GM23338 (cell line): ENCODE measurements around the gene NEK6. TPM values are rescaled to one million over a fixed set of nuclear protein-coding genes. Genes with fewer than 3 reads are reported as not detected.

Source experiments
- ATAC-seq: fragments of 200-7000 bp; cut with Tn5 transposase; 3 replicates; pipeline ENCODE4 v1.9.1; 2020
- DNase-seq: peaks from one replicate; pipeline ENCODE4 v3.0.0-alpha.2; 2015; ENCODE audit warnings: low spot score
- H2AFZ ChIP-seq: fragments of 200-600 bp; sonication (generic); 2 replicates; pipeline ENCODE4 v1.8.0; 2016; ENCODE audit warnings: antibody characterized with exemption, mild to moderate bottlenecking, moderate library complexity
- H3F3A ChIP-seq: fragments of 200-600 bp; sonication (generic); replicated peaks from 2 replicates; pipeline ENCODE4 v1.8.0; 2017; ENCODE audit warnings: antibody characterized with exemption, mixed run types, low read depth
- H3K27ac ChIP-seq: fragments of 200-600 bp; sonication (generic); 2 replicates; pipeline ENCODE4 v1.6.1; 2016; ENCODE audit warnings: low read depth
- H3K27me3 ChIP-seq: fragments of 200-600 bp; sonication (generic); 2 replicates; pipeline ENCODE4 v1.8.0; 2016; ENCODE audit warnings: mild to moderate bottlenecking, mixed run types, moderate library complexity; ENCODE audit not compliant: insufficient read depth
- H3K36me3 ChIP-seq: fragments of 200-600 bp; sonication (generic); 2 replicates; pipeline ENCODE4 v1.8.0; 2016; ENCODE audit warnings: mild to moderate bottlenecking; ENCODE audit not compliant: insufficient read depth
- H3K4me1 ChIP-seq: fragments of 200-600 bp; sonication (generic); 2 replicates; pipeline ENCODE4 v1.8.0; 2016; ENCODE audit warnings: mild to moderate bottlenecking, moderate library complexity; ENCODE audit not compliant: insufficient read depth
- H3K4me2 ChIP-seq: fragments of 200-600 bp; sonication (generic); 2 replicates; pipeline ENCODE4 v1.7.1; 2017; ENCODE audit warnings: mixed run types
- H3K4me3 ChIP-seq: fragments of 200-600 bp; sonication (generic); 2 replicates; pipeline ENCODE4 v1.6.1; 2016; ENCODE audit warnings: mixed run types
- H3K79me2 ChIP-seq: fragments of 200-600 bp; sonication (generic); replicated peaks from 2 replicates; pipeline ENCODE4 v1.8.0; 2017; ENCODE audit warnings: mild to moderate bottlenecking; ENCODE audit not compliant: insufficient read depth
- H3K9me2 ChIP-seq: fragments of 200-600 bp; sonication (generic); 2 replicates; pipeline ENCODE4 v1.8.0; 2017; ENCODE audit not compliant: insufficient read depth
- H4K20me1 ChIP-seq: fragments of 200-600 bp; sonication (generic); replicated peaks from 2 replicates; pipeline ENCODE4 v1.8.0; 2017; ENCODE audit warnings: mild to moderate bottlenecking; ENCODE audit not compliant: insufficient read depth
- H3K27ac Mint-ChIP-seq: 2 replicates; pipeline ENCODE4 v1.8.0; 2020; ENCODE audit warnings: inconsistent platforms, mild to moderate bottlenecking, moderate library complexity, mixed read lengths
- H3K27me3 Mint-ChIP-seq: 3 replicates; pipeline ENCODE4 v1.8.0; 2022; ENCODE audit warnings: low read depth, mild to moderate bottlenecking, moderate library complexity, mixed read lengths, inconsistent platforms; ENCODE audit not compliant: insufficient read depth, poor library complexity
- H3K36me3 Mint-ChIP-seq: 3 replicates; pipeline ENCODE4 v1.8.0; 2021; ENCODE audit warnings: low read depth, mild to moderate bottlenecking, inconsistent platforms, moderate library complexity, mixed read lengths
- H3K4me1 Mint-ChIP-seq: 3 replicates; pipeline ENCODE4 v1.8.0; 2020; ENCODE audit warnings: mild to moderate bottlenecking, inconsistent platforms, mixed read lengths
- H3K4me3 Mint-ChIP-seq: 3 replicates; pipeline ENCODE4 v1.8.0; 2021; ENCODE audit warnings: moderate library complexity, mild to moderate bottlenecking, inconsistent platforms, mixed read lengths
- H3K9me3 Mint-ChIP-seq: 3 replicates; pipeline ENCODE4 v1.8.0; 2020; ENCODE audit warnings: moderate library complexity, mild to moderate bottlenecking, inconsistent platforms, mixed read lengths
- CREB1 ChIP-seq: fragments of 250-450 bp; sonication (Bioruptor Pico); IDR thresholded peaks from 2 replicates; pipeline ENCODE4 v1.5.0; 2020; ENCODE audit warnings: low read depth, mild to moderate bottlenecking, moderate library complexity
- CTCF ChIP-seq, 2 experiments: fragments of 200-600 bp in 1 of 2; sonication (generic) in 1 of 2; conservative IDR thresholded peaks; 2 replicates each; pipeline versions ENCODE4 v1.5.1 to v1.6.1; 2016 to 2017; ENCODE audit warnings: antibody characterized with exemption in 2 of 2, low read depth in 2 of 2, mild to moderate bottlenecking in 2 of 2, moderate library complexity in 1 of 2
- ETS1 ChIP-seq: IDR thresholded peaks from 2 replicates; pipeline ENCODE4 v1.6.1; 2016; ENCODE audit warnings: antibody characterized with exemption
- EZH2 ChIP-seq: fragments of 200-600 bp; sonication (generic); IDR thresholded peaks from one replicate; pipeline ENCODE4 v1.8.0; 2017; ENCODE audit warnings: antibody characterized with exemption, mild to moderate bottlenecking, low read depth; ENCODE audit not compliant: unreplicated experiment
- JUNB ChIP-seq: IDR thresholded peaks from one replicate; pipeline ENCODE4 v1.6.1; 2016; ENCODE audit warnings: antibody characterized with exemption; ENCODE audit not compliant: unreplicated experiment
- POLR2AphosphoS5 ChIP-seq: IDR thresholded peaks from 2 replicates; pipeline ENCODE4 v1.6.1; 2016; ENCODE audit warnings: antibody characterized with exemption, low read depth
- REST ChIP-seq: IDR thresholded peaks from one replicate; pipeline ENCODE4 v1.6.1; 2018; ENCODE audit warnings: antibody characterized with exemption; ENCODE audit not compliant: unreplicated experiment
- STAT1 ChIP-seq: IDR thresholded peaks from one replicate; pipeline ENCODE4 v1.6.1; 2016; ENCODE audit warnings: antibody characterized with exemption; ENCODE audit not compliant: unreplicated experiment
- ZNF114 ChIP-seq: fragments of 250-450 bp; sonication (Bioruptor Pico); IDR thresholded peaks from 2 replicates; pipeline ENCODE4 v1.5.0; 2020; ENCODE audit warnings: mild to moderate bottlenecking, moderate library complexity
- ZNF331 ChIP-seq: fragments of 250-450 bp; sonication (Bioruptor Pico); IDR thresholded peaks from 2 replicates; pipeline ENCODE4 v1.5.0; 2020; ENCODE audit warnings: low read depth, mild to moderate bottlenecking, moderate library complexity
- ZNF462 ChIP-seq: fragments of 250-450 bp; sonication (Bioruptor Pico); IDR thresholded peaks from 2 replicates; pipeline ENCODE4 v1.5.0; 2020; ENCODE audit warnings: mild to moderate bottlenecking, moderate library complexity
- polyA plus RNA-seq: library from polyadenylated mRNA; unstranded; fragments of >200 nt; fragmentation: Nextera tagmentation; extraction: Ambion mirVana; gene quantifications from 2 replicates; pipeline ENCODE4 v1.2.1, GENCODE V29; 2016
- total RNA-seq: library from RNA; depleted of rRNA; stranded (reverse); fragments of >200 nt; shearing (Covaris generic); gene quantifications from 2 replicates; pipeline ENCODE4 v1.2.3, GENCODE V29; 2014

The NEK6 gene
- total and polyA plus RNA-seq, 2 experiments from 2014 or later, result 8.1 to 11.2 TPM

- H3K36me3 ChIP-seq, result peaks cover 10% of the 10 kb centered on the region; the same call in 1 of the 2 replicates
- Mint-ChIP-seq H3K36me3 (peaks cover 54% of the 10 kb centered on the region), H3K4me1 (peaks cover 16% of the 10 kb centered on the region), H3K9me3 (no peaks in the 10 kb centered on the region), H3K27me3 (peaks cover 20% of the 10 kb centered on the region), H3K27ac (no peak overlapping the region), H3K4me3 (no peak overlapping the region)
- TF ChIP-seq ZNF462, result no peak
- no peak for TF ChIP-seq CTCF (conservative IDR thresholded peaks at IDR 0.05; ENCODE audit: low read depth in 2 of 2)
- TF ChIP-seq EZH2, result no peak
- TF ChIP-seq REST, result no peak
- no peak for TF ChIP-seq ZNF331 (CRISPR knock-in tag)
- no peak for TF ChIP-seq ZNF114
- no peak for TF ChIP-seq ETS1
- no peak for TF ChIP-seq JUNB
- TF ChIP-seq POLR2AphosphoS5, result no peak
- no peak for TF ChIP-seq STAT1
- no peak for TF ChIP-seq CREB1 (CRISPR knock-in tag)
- H3K27me3 ChIP-seq, result no peaks in the 10 kb centered on the region
- H3K4me2 ChIP-seq, result no peak overlapping the region
- peaks cover 2% of the 10 kb centered on the region; the same call in 1 of the 2 replicates for H3K4me1 ChIP-seq
- H2AFZ ChIP-seq, result no peak overlapping the region
- no peak for DNase-seq
- H3K4me3 ChIP-seq, result no peak overlapping the region
- H3K9me2 ChIP-seq, result no peaks in the 10 kb centered on the region
- no peak overlapping the region for H3K27ac ChIP-seq
- peaks cover 40% of the 10 kb centered on the region for H3K79me2 ChIP-seq
- H4K20me1 ChIP-seq, result peaks cover 20% of the 10 kb centered on the region
- no peak for ATAC-seq
- H3F3A ChIP-seq, result no peaks in the 10 kb centered on the region
Observed at GRCh38 chr9:124355039-124355940, 97.5 kb downstream of the NEK6 start.
